Suprapubic skin (tissue), 4 donors: ENCODE data around the gene MEGF9. TPM values are rescaled to one million over a fixed set of nuclear protein-coding genes. Genes with fewer than 3 reads are reported as not detected.

Experiments used
- DNase-seq, 2 donors: peaks; one replicate each; pipeline ENCODE4 v3.0.0-alpha.2; 2019; ENCODE audit warnings: low spot score in 2 of 2
- H3K27ac ChIP-seq: fragments of 200-600 bp; sonication (generic); one replicate; pipeline ENCODE4 v1.5.1; 2019
- H3K27me3 ChIP-seq: fragments of 200-600 bp; sonication (generic); one replicate; pipeline ENCODE4 v1.5.1; 2019
- H3K36me3 ChIP-seq: fragments of 200-600 bp; sonication (generic); one replicate; pipeline ENCODE4 v1.5.1; 2019
- H3K4me1 ChIP-seq: fragments of 200-600 bp; sonication (generic); one replicate; pipeline ENCODE4 v1.5.1; 2019
- H3K4me3 ChIP-seq: fragments of 200-600 bp; sonication (generic); one replicate; pipeline ENCODE4 v1.5.1; 2019; ENCODE audit warnings: mild to moderate bottlenecking
- H3K9me3 ChIP-seq: fragments of 200-600 bp; sonication (generic); one replicate; pipeline ENCODE4 v1.5.1; 2019
- EP300 ChIP-seq: sonication (generic); formaldehyde crosslinking; IDR thresholded peaks from one replicate; pipeline ENCODE4 v1.6.1; 2017; ENCODE audit warnings: antibody characterized with exemption
- POLR2A ChIP-seq, 2 donors: fragments of 450-650 bp; IDR thresholded peaks; one replicate each; pipeline ENCODE4 v1.6.1; 2017; ENCODE audit warnings: antibody characterized with exemption in 2 of 2, mild to moderate bottlenecking in 2 of 2, moderate library complexity in 2 of 2
- POLR2AphosphoS5 ChIP-seq, 3 donors: sonication (generic); formaldehyde crosslinking; IDR thresholded peaks; one replicate each; pipeline ENCODE4 v1.6.1; 2017; ENCODE audit warnings: antibody characterized with exemption in 3 of 3
- WGBS: methylation state at CpG from one replicate; pipeline ENCODE4 v1.1.5; 2018; 5-methylcytosine and 5-hydroxymethylcytosine counted together
- total RNA-seq, 4 donors: library from RNA; depleted of rRNA; stranded (reverse); fragments of >200 nt; gene quantifications; one replicate each; pipeline ENCODE4 v1.1.0, GENCODE V29; 2016
- TF ChIP-seq, protein P1 (sequence below), 2 donors: fragments of 200-600 bp in 1 of 2; fragments of 450-650 bp in 1 of 2; sonication (generic) in 1 of 2; IDR thresholded peaks; one replicate each; pipeline ENCODE4 v1.5.1; 2016 to 2019; ENCODE audit warnings: antibody characterized with exemption in 2 of 2, mild to moderate bottlenecking in 1 of 2, moderate library complexity in 1 of 2

MEGF9 gene
- total RNA-seq, 4 donors from 2014 or later, result 33.6 to 58.1 (median 46.0) TPM

DNA sequence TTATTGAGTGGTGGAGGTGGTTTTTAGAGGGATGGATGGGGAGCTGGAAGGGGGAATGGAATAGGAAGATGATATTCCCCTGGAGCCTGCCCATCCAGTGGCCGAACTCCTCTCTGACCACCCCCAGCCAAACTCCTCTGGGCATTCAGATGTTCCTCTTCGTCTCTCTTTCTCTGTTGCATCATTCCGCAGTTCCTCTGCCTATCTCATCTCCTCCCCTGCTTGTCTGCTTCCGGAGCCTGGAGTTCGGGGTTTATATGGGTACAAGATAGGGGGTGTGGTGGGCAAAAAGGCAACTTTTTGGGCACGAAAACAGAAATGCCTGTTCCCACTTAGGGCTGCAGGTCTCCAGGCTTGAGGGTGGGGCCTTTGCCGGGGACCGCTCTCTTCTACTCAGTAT lies 122.1 kb downstream of the MEGF9 start:
- no peak for DNase-seq
- Histone ChIP-seq H3K36me3 (no peaks in the 10 kb centered on the region), H3K4me1 (no peaks in the 10 kb centered on the region), H3K4me3 (no peak overlapping the region), H3K27ac (no peak overlapping the region), H3K27me3 (no peaks in the 10 kb centered on the region), H3K9me3 (no peaks in the 10 kb centered on the region)
- WGBS, result 92% methylated on average over 8 of the region's 8 CpGs
- TF ChIP-seq POLR2AphosphoS5 (IDR thresholded peaks at IDR 0.05) (no peak), EP300 (no peak), POLR2A (IDR thresholded peaks at IDR 0.05) (no peak)
- TF ChIP-seq, protein P1, sequence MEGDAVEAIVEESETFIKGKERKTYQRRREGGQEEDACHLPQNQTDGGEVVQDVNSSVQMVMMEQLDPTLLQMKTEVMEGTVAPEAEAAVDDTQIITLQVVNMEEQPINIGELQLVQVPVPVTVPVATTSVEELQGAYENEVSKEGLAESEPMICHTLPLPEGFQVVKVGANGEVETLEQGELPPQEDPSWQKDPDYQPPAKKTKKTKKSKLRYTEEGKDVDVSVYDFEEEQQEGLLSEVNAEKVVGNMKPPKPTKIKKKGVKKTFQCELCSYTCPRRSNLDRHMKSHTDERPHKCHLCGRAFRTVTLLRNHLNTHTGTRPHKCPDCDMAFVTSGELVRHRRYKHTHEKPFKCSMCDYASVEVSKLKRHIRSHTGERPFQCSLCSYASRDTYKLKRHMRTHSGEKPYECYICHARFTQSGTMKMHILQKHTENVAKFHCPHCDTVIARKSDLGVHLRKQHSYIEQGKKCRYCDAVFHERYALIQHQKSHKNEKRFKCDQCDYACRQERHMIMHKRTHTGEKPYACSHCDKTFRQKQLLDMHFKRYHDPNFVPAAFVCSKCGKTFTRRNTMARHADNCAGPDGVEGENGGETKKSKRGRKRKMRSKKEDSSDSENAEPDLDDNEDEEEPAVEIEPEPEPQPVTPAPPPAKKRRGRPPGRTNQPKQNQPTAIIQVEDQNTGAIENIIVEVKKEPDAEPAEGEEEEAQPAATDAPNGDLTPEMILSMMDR (IDR thresholded peaks at IDR 0.05), result no peak

DNA sequence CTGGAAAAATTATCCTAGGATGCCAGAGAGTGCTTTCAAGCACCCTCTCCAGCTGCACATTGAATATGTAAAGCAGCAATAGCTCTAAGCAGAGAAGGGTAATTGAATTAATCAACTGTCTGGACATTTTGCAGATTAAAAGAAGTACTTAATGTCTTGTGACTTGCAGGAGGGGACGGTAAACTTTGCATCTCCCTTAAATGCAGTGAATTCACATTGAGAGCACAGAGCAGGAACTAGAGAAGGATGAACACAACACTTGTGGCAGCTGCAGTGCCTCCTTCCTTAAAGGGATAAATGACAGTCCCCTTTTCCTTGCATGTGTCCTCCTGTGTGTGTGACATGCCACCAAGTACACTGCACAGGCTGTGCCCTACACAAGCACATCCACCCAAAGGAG lies 126.9 kb downstream of the MEGF9 start:
- Histone ChIP-seq H3K27me3 (no peaks in the 10 kb centered on the region), H3K9me3 (no peaks in the 10 kb centered on the region), H3K4me3 (no peak overlapping the region), H3K27ac (no peak overlapping the region), H3K4me1 (no peaks in the 10 kb centered on the region), H3K36me3 (no peaks in the 10 kb centered on the region)
- WGBS, result 35% methylated on average over 1 of the region's 1 CpG
- DNase-seq, result no peak
- TF ChIP-seq POLR2A (IDR thresholded peaks at IDR 0.05) (no peak), EP300 (no peak), POLR2AphosphoS5 (IDR thresholded peaks at IDR 0.05) (no peak)
- TF ChIP-seq, protein P1 (IDR thresholded peaks at IDR 0.05), result no peak

DNA sequence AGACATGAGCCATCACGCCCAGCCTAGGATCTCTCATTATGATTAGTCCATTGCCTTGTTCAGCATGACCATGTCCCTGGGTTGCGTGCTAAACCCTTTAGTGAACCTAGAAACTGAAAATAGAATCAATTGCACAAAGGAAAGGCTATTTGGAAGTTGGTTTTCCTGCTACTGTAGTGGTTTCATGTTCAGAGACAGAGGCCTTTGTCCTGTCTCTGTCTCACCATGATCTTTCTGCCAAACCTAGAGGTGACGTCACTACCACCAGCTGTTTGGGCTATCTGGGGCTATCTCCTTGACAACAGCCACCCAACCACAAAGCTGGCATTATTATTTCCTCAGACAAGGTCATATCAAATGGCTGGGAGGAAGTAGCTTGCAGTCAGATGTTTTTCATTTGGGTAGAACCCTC lies 130.3 kb downstream of the MEGF9 start:
- 65% methylated on average over 3 of the region's 3 CpGs for WGBS
- H3K9me3 ChIP-seq, result no peaks in the 10 kb centered on the region
- peaks cover 11% of the 10 kb centered on the region for H3K4me1 ChIP-seq
- H3K4me3 ChIP-seq, result no peak overlapping the region
- DNase-seq, result no peak
- no peak for TF ChIP-seq POLR2A (IDR thresholded peaks at IDR 0.05)
- TF ChIP-seq POLR2AphosphoS5 (IDR thresholded peaks at IDR 0.05), result no peak
- no peak for TF ChIP-seq EP300
- TF ChIP-seq, protein P1 (IDR thresholded peaks at IDR 0.05), result no peak
- no peaks in the 10 kb centered on the region for H3K36me3 ChIP-seq
- H3K27ac ChIP-seq, result no peak overlapping the region
- H3K27me3 ChIP-seq, result no peaks in the 10 kb centered on the region

DNA sequence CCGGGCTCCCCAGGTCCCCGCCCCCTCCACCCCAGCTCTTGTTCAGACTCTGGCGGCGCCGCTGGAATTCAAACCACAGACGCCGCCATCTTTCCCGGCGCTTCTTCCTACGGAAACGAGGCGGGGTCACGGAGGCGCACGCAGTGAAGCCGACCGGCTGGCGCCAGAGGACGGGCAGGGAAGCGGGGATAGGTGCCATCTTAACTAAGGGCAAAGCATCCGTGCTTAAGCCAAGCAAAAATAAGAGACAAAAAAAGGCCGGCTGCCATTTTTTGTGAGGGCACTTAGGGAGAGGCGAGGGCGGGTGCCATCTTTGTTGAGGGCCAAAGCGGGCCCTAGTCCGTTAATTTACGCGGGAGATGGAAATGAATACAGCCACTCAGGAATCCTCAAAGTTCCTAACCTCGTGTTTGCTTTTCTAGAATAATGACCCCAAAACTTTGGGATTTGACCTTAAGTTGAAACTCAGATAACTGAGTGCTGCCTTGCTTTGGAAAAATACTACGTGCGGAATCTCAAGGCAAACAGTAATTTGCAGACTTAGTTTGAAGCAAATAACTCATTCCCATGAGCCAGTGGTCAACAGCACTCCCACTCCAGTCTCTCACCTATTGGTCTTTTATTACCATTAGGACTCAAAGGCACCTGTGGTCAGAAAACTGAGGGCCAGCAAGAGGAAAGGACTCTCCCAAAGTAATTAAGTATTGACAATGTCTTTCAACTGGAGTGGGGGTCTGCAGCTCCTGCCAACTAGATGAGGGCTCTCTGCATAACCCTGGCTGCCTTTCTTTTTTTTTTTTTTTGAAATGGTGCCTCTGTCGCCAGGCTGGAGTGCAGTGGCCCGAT lies 134.0 kb downstream of the MEGF9 start, which contains the start of gene CDK5RAP2:
CDK5RAP2 (minus strand) TSS at position 117 of the 846 bp plus-strand sequence. CDS start 189 bp downstream, outside the sequence.
- H3K27ac ChIP-seq, result peak within 1 kb of the TSS; percentile 88
- WGBS, result 11% methylated on average over 33 of the region's 33 CpGs
- peaks cover 16% of the 10 kb centered on the region for H3K4me1 ChIP-seq
- TF ChIP-seq, protein P1 (IDR thresholded peaks at IDR 0.05), result no peak
- TF ChIP-seq POLR2AphosphoS5 (IDR thresholded peaks at IDR 0.05) (peak in 2 of 3 donors; percentile 58 to 79), EP300 (no peak), POLR2A (IDR thresholded peaks at IDR 0.05) (peak in 1 of 2 donors; percentile 30)
- peak; percentile 96 to 98 for DNase-seq
- peak within 1 kb of the TSS; percentile 99 for H3K4me3 ChIP-seq
- H3K27me3 ChIP-seq, result no peaks in the 10 kb centered on the region
- peaks cover 3% of the 10 kb centered on the region for H3K36me3 ChIP-seq
- no peaks in the 10 kb centered on the region for H3K9me3 ChIP-seq
